GM12878 (cell line): ENCODE results near the gene CDHR4. TPM values are rescaled to one million over a fixed set of nuclear protein-coding genes. Genes with fewer than 3 reads are reported as not detected.
A peak's percentile ranks its signal among the peaks of the same experiment; 100 is the strongest.

Experiments used
- ATAC-seq: fragments of 200-7000 bp; cut with Tn5 transposase; 3 replicates; pipeline ENCODE4 v1.9.1; 2020; ENCODE audit warnings: mild to moderate bottlenecking, moderate library complexity
- BruUV-seq: library from RNA; stranded (reverse); fragments of 400-500 nt; replicated peaks from 2 replicates; lab custom pipeline; 2021; lab: Mats Ljungman, UMichigan
- CTCF ChIA-PET: fragments of 300-600 bp; sonication (Branson Sonifier 250); formaldehyde crosslinking; extraction: SDS; loops from one replicate; lab custom pipeline; 2021; ENCODE audit warnings: inconsistent platforms; lab: Yijun Ruan, JAX
- POLR2A ChIA-PET: fragments of 350-600 bp; formaldehyde crosslinking; extraction: SDS; loops from one replicate; lab custom pipeline; 2021; ENCODE audit warnings: inconsistent platforms; lab: Charles Lee
- RAD21 ChIA-PET: fragments of 300-600 bp; sonication (Branson Sonifier 250); formaldehyde crosslinking; loops from one replicate; lab custom pipeline; 2023; ENCODE audit warnings: antibody characterized with exemption; ENCODE audit not compliant: unreplicated experiment; lab: Charles Lee
- SMC1A ChIA-PET: fragments of 300-600 bp; sonication (Branson Sonifier 250); formaldehyde crosslinking; loops from one replicate; lab custom pipeline; 2023; ENCODE audit not compliant: unreplicated experiment, uncharacterized antibody; lab: Charles Lee
- DNase-seq: peaks from one replicate; pipeline ENCODE4 v3.0.0-alpha.2; 2011; ENCODE audit warnings: low read depth, low spot score
- FAIRE-seq: peaks from 3 replicates; lab custom pipeline; 2011; peaks lifted over from hg19 to GRCh38; lab: Jason Lieb, UNC
- H2AFZ ChIP-seq: 2 replicates; pipeline ENCODE4 v1.6.0; 2011; ENCODE audit warnings: low read depth, low read length, control low read depth; ENCODE audit not compliant: control insufficient read depth
- H3K27ac ChIP-seq: 2 replicates; pipeline ENCODE4 v1.5.1; 2011; ENCODE audit warnings: control low read depth; ENCODE audit not compliant: control insufficient read depth, insufficient read depth
- H3K27me3 ChIP-seq, 2 experiments: replicated peaks in 1 of 2; 2 replicates each; pipeline versions ENCODE4 v1.6.0 to v1.6.1; 2011; ENCODE audit warnings: low read length in 1 of 2; ENCODE audit not compliant: control insufficient read depth in 2 of 2, insufficient read depth in 2 of 2
- H3K36me3 ChIP-seq, 2 experiments: 2 replicates each; pipeline ENCODE4 v1.5.1; 2011; ENCODE audit warnings: low read length in 1 of 2; ENCODE audit not compliant: control insufficient read depth in 2 of 2, insufficient read depth in 2 of 2
- H3K4me1 ChIP-seq: 2 replicates; pipeline ENCODE4 v1.6.1; 2011; ENCODE audit warnings: mild to moderate bottlenecking, low read length, moderate library complexity, mixed read lengths; ENCODE audit not compliant: control insufficient read depth, insufficient read depth
- H3K4me2 ChIP-seq: 2 replicates; pipeline ENCODE4 v1.6.0; 2011; ENCODE audit warnings: control low read depth; ENCODE audit not compliant: control insufficient read depth, insufficient read depth
- H3K4me3 ChIP-seq: fragments of 200-600 bp; sonication (generic); 2 replicates; pipeline ENCODE4 v1.5.1; 2016
- H3K79me2 ChIP-seq: 2 replicates; pipeline ENCODE4 v1.6.0; 2011; ENCODE audit warnings: low read length; ENCODE audit not compliant: control insufficient read depth, insufficient read depth
- H3K9ac ChIP-seq: 2 replicates; pipeline ENCODE4 v1.8.0; 2011; ENCODE audit warnings: low read length, control low read depth, mixed read lengths; ENCODE audit not compliant: control insufficient read depth, insufficient read depth
- H3K9me3 ChIP-seq: replicated peaks from 3 replicates; pipeline ENCODE4 v1.5.1; 2011; ENCODE audit warnings: mild to moderate bottlenecking, low read length; ENCODE audit not compliant: control insufficient read depth, insufficient read depth
- H4K20me1 ChIP-seq: 2 replicates; pipeline ENCODE4 v1.6.0; 2011; ENCODE audit not compliant: control insufficient read depth, insufficient read depth
- ATF3 ChIP-seq: IDR thresholded peaks from 2 replicates; pipeline ENCODE4 v1.6.1; 2011; ENCODE audit warnings: low read depth, mild to moderate bottlenecking, low read length, moderate library complexity, borderline replicate concordance; ENCODE audit errors: extremely low read depth
- POU2F2 ChIP-seq: IDR thresholded peaks from 3 replicates; pipeline ENCODE4 v1.6.1; 2011; ENCODE audit warnings: low read depth, mild to moderate bottlenecking, low read length, borderline replicate concordance
- SIX5 ChIP-seq: IDR thresholded peaks from 2 replicates; pipeline ENCODE4 v1.6.1; 2011; ENCODE audit warnings: mild to moderate bottlenecking, low read depth, low read length, moderate library complexity; ENCODE audit not compliant: severe bottlenecking
- SRF ChIP-seq, 2 experiments: IDR thresholded peaks; 2 replicates each; pipeline ENCODE4 v1.6.1; 2011; ENCODE audit warnings: low read depth in 2 of 2, low read length in 2 of 2, mild to moderate bottlenecking in 1 of 2, moderate library complexity in 1 of 2
- WGBS: methylation state at CpG from one replicate; pipeline ENCODE4 v1.1.6; 2016; ENCODE audit warnings: low lambda C conversion rate; ENCODE audit not compliant: insufficient replicate concordance, insufficient coverage; ENCODE audit errors: missing lambda C conversion rate; 5-methylcytosine and 5-hydroxymethylcytosine counted together
- in situ Hi-C: fragments of 300-500 bp; cut with MboI; formaldehyde crosslinking; loops from 9 replicates; pipeline ENCODE4 v1.14.3; 2018; ENCODE audit warnings: mixed read lengths
- intact Hi-C: fragments of 100-400 bp; cut with micrococcal nuclease; formaldehyde crosslinking; loops from one replicate; pipeline ENCODE4 v1.14.2; 2022; ENCODE audit not compliant: unreplicated experiment
- polyA plus RNA-seq, 11 experiments: library from polyadenylated mRNA; depleted of rRNA in 4 of 11; unstranded in 6 of 11; stranded (reverse) in 5 of 11; fragments of >200 nt; fragmentation: Nextera tagmentation in 4 of 11; fragmentation: Illumina TruSeq in 1 of 11; extraction: Ambion mirVana in 4 of 11; extraction: Trizol in 1 of 11; gene quantifications; 1 replicate in 1 of 11; 2 replicates in 10 of 11; pipeline versions ENCODE4 v1.2.1 to v1.2.3, GENCODE V29; 2011 to 2016; ENCODE audit warnings: inconsistent platforms in 2 of 11, missing spikeins in 2 of 11, low read depth in 1 of 11
- total RNA-seq, 4 experiments: library from RNA; depleted of rRNA in 3 of 4; stranded (reverse); fragments of >200 nt in 3 of 4; fragmentation: Illumina TruSeq in 1 of 4; extraction: Trizol in 1 of 4; gene quantifications; 2 replicates each; pipeline versions ENCODE4 v1.2.1 to v1.2.3, GENCODE V29; 2013 to 2021

Gene CDHR4
- total and polyA plus RNA-seq, 10 of the 15 experiments (the other 5 are each of a cell fraction or from before 2014, with no cell fraction given), result not detected

DNA sequence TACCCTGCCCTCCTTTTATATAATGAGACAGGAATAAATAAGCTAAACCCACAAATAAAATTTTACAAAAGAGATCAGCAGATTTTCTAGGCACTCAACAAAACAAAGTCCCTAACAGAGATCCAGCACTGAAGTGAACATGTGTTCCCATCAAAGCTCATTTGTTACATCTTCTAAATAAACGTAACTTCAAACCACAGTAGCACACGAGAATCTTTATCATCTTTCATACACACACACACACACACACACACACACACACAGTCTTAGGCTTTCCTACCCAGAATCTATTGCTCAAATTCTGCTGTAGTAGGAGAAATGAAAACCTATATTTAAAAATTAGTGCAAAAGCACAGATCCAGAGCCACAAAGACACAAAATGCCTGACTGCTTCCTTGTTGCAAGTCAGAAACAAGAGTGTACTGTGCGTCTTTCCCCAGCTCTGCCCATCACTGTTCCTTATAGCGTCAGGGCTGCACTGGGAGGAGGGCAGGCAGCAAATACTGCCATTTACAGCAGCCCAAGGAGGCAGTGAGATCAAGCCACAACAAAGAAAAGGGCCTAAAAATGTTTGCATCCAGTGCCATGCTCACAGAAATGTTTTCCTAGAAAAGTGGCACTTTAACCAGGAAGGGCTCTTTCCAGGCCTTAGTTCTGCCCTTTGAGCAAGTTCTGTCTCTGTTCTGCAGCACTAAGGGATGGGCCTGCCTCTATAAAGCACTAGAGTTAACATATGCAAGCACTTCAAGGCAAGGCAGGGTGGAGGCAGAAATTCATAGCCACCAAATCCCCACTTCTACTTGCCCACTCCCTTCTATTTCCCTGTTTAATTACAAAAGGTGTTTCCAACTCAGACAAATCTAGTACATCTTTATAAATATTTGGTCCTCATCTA, 19.3 kb downstream of the CDHR4 start:
- 0 out of 3 replicates have a peak, but pooled peaks have one; percentile 21 for ATAC-seq
- FAIRE-seq, result no peak
- no peaks in the 10 kb centered on the region for H3K27me3 ChIP-seq
- H3K4me3 ChIP-seq, result no peak overlapping the region
- intact Hi-C loops (no loop called here), in situ Hi-C loops (no loop called here)
- peaks cover 27% of the 10 kb centered on the region for H3K79me2 ChIP-seq
- no TSS peak for BruUV-seq
- ChIA-PET SMC1A (interaction anchor here (0.8 kb wide), 1 partner anchor 9 kb away, joined by 4 read pairs; no protein-coding TSS in a partner anchor), RAD21 (interaction anchor here (1.4 kb wide), 1 partner anchor 59 kb away, joined by 4 read pairs; no protein-coding TSS in a partner anchor), POLR2A (no interaction called here), CTCF (no interaction called here)
- WGBS, result 100% methylated on average over 3 of the region's 4 CpGs
- no peaks in the 10 kb centered on the region for H4K20me1 ChIP-seq
- TF ChIP-seq POU2F2 (no peak), SIX5 (no peak), ATF3 (no peak), SRF (IDR thresholded peaks at IDR 0.05; ENCODE audit: low read depth in 2 of 2, low read length in 2 of 2) (no peak)
- no peak for DNase-seq
- H3K9me3 ChIP-seq, result no peaks in the 10 kb centered on the region
- peaks cover 0 to 3% of the 10 kb centered on the region in 2 experiments; a peak in 2 of 4 replicates for H3K36me3 ChIP-seq
- H3K27ac ChIP-seq, result no peak overlapping the region
- no peak overlapping the region for H3K9ac ChIP-seq
- peaks cover 4% of the 10 kb centered on the region; the same call in 1 of the 2 replicates for H3K4me1 ChIP-seq
- H2AFZ ChIP-seq, result no peak overlapping the region
- H3K4me2 ChIP-seq, result no peak overlapping the region
